Measurements from ENCODE around the gene JMJD1C.

- TF ChIP-seq CTCF (IDR thresholded peaks at IDR 0.05; ENCODE audit: low read depth, low read length, poor library complexity, severe bottlenecking) (no peak), EZH2phosphoT487 (IDR thresholded peaks at IDR 0.05; ENCODE audit: borderline replicate concordance, low read length) (no peak)
Observed at GRCh38 chr10:63286754-63287264, 179.0 kb downstream of the JMJD1C start.
